Erythroblast (primary cell): ENCODE results near the gene NFYC.

Experiments used
- GATA1 ChIP-seq: IDR thresholded peaks from 2 replicates; pipeline ENCODE4 v1.6.1; 2011; ENCODE audit warnings: low read depth, mild to moderate bottlenecking, control low read depth, low read length, moderate library complexity
- POLR2A ChIP-seq: IDR thresholded peaks from 2 replicates; pipeline ENCODE4 v1.6.1; 2011; ENCODE audit warnings: mild to moderate bottlenecking, low read length

DNA sequence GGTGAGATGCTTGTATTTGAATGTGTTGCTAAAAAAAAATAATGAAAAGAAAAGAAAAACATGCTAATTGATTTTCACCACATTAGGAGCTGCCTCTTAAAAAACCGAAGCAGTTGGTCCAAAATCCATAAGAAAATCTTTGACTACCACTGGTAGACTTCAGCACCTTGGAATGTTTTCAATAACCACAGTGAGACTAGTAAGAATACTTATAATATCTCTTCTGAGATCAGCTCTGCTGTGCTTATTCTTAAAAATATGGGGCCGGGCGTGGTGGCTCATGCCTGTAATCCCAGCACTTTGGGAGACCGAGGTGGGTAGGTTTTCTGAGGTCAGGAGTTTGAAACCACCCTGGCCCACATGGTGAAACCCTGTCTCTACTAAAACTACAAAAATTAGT, 15.1 kb downstream of the NFYC start:
- TF ChIP-seq POLR2A (no peak), GATA1 (no peak)
